Measurements from ENCODE around the gene ETFA.

The ETFA gene

GRCh38 chr15:76169911-76170800, 141.1 kb downstream of the ETFA start:
- DNase-seq (ENCODE audit: low spot score): no peak

- no peak for DNase-seq (ENCODE audit: low spot score)
Measured at GRCh38 chr15:76169018-76169417, 142.3 kb downstream of the ETFA start.

GRCh38 chr15:76168237-76168984, 142.9 kb downstream of the ETFA start:
- DNase-seq (ENCODE audit: low spot score): no peak

- no peak for DNase-seq (ENCODE audit: low spot score)
Measured at GRCh38 chr15:76165951-76166350, 145.3 kb downstream of the ETFA start.
